ENCODE data around the gene NDUFV3.
A peak's percentile ranks its signal among the peaks of the same experiment; 100 is the strongest.
"Not testable (repeated sequence)": the region's sequence is repeated elsewhere in the genome, so short reads cannot be mapped to it uniquely, and the experiment has no call there.

NDUFV3 gene

GRCh38 chr21:42892931-42893755, at the start of gene NDUFV3:
Gene NDUFV3 (plus strand): TSS chr21:42893309. CDS start chr21:42893334, 25 bp downstream.
- peak; percentile 93 to 95 for DNase-seq

- no peak for DNase-seq
Observed at GRCh38 chr21:42844411-42845113, 48.5 kb upstream of the NDUFV3 start.

GRCh38 chr21:42845296-42845965, 47.7 kb upstream of the NDUFV3 start:
- no peak for DNase-seq

GRCh38 chr21:42846221-42846620, 46.9 kb upstream of the NDUFV3 start:
- no peak for DNase-seq

- DNase-seq = no peak
Observed at GRCh38 chr21:42847051-42847707, 45.9 kb upstream of the NDUFV3 start.

- no peak for DNase-seq
Observed at GRCh38 chr21:42847726-42848125, 45.4 kb upstream of the NDUFV3 start.

GRCh38 chr21:42848144-42848931, 44.8 kb upstream of the NDUFV3 start:
- not testable (repeated sequence) for DNase-seq

- no peak for DNase-seq
Observed at GRCh38 chr21:42848932-42849758, 44.0 kb upstream of the NDUFV3 start.

- DNase-seq = no peak
Observed at GRCh38 chr21:42849759-42850412, 43.2 kb upstream of the NDUFV3 start.

- DNase-seq = no peak
Observed at GRCh38 chr21:42850463-42850862, 42.6 kb upstream of the NDUFV3 start.

- DNase-seq = peak in 1 of 2 experiments; percentile 9
Observed at GRCh38 chr21:42850866-42851391, 42.2 kb upstream of the NDUFV3 start.

- DNase-seq = no peak
Observed at GRCh38 chr21:42851812-42852665, 41.1 kb upstream of the NDUFV3 start.

- DNase-seq = no peak
Observed at GRCh38 chr21:42852925-42853570, 40.1 kb upstream of the NDUFV3 start.

- no peak for DNase-seq
Observed at GRCh38 chr21:42853621-42854020, 39.5 kb upstream of the NDUFV3 start.

GRCh38 chr21:42854246-42855010, 38.7 kb upstream of the NDUFV3 start:
- DNase-seq = no peak

GRCh38 chr21:42855171-42855936, 37.8 kb upstream of the NDUFV3 start:
- no peak for DNase-seq

GRCh38 chr21:42855937-42856335, 37.2 kb upstream of the NDUFV3 start:
- DNase-seq = no peak

Data from AML-193 (cell line).